NB4 (cell line): ENCODE data around the gene EDARADD.
"Not testable (repeated sequence)": the region's sequence is repeated elsewhere in the genome, so short reads cannot be mapped to it uniquely, and the experiment has no call there.

Experiments
- DNase-seq: peaks from one replicate; pipeline ENCODE4 v3.0.0; 2010; ENCODE audit warnings: low read depth
- H3K4me3 ChIP-seq: one replicate; pipeline ENCODE4 v1.5.1; 2011; ENCODE audit warnings: mild to moderate bottlenecking, low read depth, low read length, moderate library complexity
- MYC ChIP-seq: IDR thresholded peaks from 2 replicates; pipeline ENCODE4 v1.6.1; 2011; ENCODE audit warnings: low read depth, low read length
- POLR2A ChIP-seq: IDR thresholded peaks from 2 replicates; pipeline ENCODE4 v1.6.1; 2011; ENCODE audit warnings: mild to moderate bottlenecking; ENCODE audit not compliant: insufficient read length; ENCODE audit errors: extremely low read depth
- TF ChIP-seq, protein P1 (sequence below): IDR thresholded peaks from one replicate; pipeline ENCODE4 v1.5.1; 2012; ENCODE audit warnings: low read depth, low read length
- TF ChIP-seq, protein P2 (sequence below): IDR thresholded peaks from 2 replicates; pipeline ENCODE4 v1.6.1; 2011; ENCODE audit warnings: low read depth, low read length

The EDARADD gene

DNA sequence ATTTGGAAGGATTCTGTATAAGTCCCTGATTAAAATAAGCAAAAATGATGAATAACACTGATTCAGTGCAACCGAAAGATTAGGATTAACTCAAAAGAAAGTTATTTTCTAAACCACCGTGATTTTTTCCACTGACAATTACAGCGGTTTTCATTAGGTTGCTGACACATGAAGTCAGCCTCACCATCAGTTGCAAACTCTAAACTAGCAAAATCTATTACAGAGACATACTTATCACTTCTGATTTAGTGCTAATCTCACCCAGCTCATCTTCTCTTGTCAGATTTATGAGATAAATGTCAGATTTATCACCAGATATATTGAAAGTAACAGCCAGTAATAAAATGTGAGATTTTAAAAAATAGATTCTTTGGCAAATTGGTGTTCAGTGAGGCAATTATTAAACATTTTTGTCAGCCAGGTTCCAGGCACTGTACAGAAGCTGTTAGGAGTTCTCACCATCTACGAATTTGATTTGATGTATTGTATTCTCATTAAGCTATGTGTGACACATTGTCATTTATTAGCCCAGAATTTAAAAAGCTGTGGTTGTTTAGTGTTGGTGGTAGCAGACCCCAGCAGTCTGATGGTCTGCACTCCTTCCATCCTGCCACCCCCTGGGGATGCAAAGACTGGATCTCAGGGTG is 92.4 kb downstream of the EDARADD start:
- no peak for DNase-seq
- TF ChIP-seq POLR2A (no peak), MYC (no peak)
- TF ChIP-seq, protein P1, sequence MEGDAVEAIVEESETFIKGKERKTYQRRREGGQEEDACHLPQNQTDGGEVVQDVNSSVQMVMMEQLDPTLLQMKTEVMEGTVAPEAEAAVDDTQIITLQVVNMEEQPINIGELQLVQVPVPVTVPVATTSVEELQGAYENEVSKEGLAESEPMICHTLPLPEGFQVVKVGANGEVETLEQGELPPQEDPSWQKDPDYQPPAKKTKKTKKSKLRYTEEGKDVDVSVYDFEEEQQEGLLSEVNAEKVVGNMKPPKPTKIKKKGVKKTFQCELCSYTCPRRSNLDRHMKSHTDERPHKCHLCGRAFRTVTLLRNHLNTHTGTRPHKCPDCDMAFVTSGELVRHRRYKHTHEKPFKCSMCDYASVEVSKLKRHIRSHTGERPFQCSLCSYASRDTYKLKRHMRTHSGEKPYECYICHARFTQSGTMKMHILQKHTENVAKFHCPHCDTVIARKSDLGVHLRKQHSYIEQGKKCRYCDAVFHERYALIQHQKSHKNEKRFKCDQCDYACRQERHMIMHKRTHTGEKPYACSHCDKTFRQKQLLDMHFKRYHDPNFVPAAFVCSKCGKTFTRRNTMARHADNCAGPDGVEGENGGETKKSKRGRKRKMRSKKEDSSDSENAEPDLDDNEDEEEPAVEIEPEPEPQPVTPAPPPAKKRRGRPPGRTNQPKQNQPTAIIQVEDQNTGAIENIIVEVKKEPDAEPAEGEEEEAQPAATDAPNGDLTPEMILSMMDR, result no peak
- TF ChIP-seq, protein P2, sequence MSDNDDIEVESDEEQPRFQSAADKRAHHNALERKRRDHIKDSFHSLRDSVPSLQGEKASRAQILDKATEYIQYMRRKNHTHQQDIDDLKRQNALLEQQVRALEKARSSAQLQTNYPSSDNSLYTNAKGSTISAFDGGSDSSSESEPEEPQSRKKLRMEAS, result no peak
- H3K4me3 ChIP-seq, result no peak overlapping the region

DNA sequence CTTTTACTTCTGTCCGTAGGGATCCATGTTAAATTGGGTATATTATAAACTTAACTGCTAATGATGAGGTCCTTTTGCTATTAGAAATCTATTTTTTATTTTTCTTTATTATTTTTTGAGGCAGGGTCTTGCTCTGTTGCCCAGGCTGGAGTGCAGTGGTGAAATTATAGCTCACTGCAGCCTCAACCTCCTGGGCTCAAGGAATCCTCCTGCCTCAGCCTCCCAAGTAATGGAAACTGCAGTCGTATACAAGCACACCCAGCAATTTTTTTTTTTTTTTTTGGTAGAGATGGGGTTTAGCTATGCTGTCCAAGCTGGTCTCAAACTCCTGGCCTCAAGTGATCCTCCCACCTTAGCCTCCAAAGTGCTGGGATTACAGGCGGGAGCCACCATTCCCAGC is 95.1 kb downstream of the EDARADD start:
- not testable (repeated sequence) for DNase-seq, H3K4me3 ChIP-seq

DNA sequence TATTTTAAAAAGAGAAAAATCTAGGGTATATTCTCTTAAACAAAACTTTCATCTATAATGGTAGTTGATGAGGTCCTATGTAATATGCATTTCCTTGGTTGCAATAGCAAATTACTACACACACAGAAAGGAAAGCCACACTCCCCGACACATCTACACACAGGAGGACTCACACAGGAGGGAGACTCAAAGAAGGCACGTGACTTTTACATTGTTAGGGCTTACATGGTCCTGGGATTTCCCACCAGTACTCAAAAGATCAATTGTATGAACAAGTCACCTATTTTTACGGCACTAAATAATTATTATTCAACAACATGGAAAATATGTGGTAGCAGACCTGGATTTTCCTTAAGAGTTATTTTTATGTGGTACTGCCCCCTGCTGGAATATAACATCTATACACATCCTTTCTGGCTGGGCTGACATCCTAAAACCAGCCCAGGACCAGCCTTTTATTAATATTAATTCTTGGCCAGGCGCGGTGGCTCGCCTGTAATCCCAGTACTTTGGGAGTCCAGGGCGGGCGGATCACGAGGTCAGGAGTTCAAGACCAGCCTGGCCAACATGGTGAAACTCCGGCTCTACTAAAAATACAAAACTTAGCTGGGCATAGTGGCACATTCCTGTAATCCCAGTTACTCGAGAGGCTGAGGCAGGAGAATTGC is 95.8 kb downstream of the EDARADD start:
- no peak overlapping the region for H3K4me3 ChIP-seq
- TF ChIP-seq, protein P1, result peak; percentile 28
- no peak for TF ChIP-seq POLR2A
- DNase-seq, result peak; percentile 58

DNA sequence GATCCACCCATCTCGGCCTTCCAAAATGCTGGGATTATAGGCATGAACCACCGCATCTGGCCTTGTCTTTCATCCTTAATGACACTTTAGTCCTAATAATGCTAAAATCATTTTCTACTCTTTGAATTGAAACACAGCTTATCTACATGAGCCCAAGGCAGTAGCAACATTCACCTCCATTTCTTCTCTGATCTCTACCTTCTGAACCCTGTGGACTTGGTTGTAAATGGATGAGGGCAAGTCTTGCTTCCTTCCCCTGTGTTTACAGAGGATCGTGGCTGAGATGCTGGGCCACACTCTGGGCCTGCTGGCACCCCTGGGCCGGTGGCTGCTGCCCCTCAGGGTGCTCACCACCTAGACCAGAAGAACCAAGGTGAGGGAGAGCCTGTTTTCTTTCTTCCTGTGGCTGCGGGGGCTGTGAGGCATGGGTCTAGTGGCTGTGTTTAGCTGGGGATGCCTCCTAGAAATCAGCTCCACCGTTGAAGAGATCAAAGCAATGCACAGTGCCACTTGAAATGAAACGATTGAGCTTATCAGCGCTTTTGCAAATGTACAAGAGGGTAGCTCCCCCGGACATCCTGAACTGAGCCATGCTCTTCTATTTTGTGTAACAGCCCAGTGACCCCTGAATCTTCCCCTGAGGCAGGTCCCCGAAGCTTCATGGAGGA is 97.5 kb downstream of the EDARADD start:
- DNase-seq, result no peak

DNA sequence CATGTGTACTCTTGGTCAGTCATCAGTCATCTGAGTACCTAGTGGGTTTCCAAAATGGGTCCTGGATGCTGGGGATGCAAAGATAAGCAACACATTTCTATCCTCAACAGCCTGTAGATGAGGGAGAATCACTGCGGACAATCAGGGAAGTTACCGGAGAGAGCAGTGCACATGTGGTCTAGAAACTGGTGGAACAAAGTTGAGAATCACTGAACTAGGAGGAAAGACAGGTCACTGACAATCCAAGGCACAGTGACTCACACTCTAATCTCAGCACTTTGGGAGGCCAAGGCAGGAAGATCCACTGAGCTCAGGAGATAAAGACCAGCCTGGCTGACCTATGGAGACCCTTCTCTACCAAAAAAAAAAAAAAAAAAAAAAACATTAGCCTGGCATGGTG is 98.3 kb downstream of the EDARADD start:
- no peak overlapping the region for H3K4me3 ChIP-seq
- no peak for DNase-seq
- TF ChIP-seq, protein P1, result no peak
- TF ChIP-seq POLR2A (no peak), MYC (no peak)
- TF ChIP-seq, protein P2, result no peak

More for the DNA sequence above, 97.5 kb downstream of the EDARADD start:
- H3K4me3 ChIP-seq, result no peak overlapping the region
- TF ChIP-seq POLR2A (no peak), MYC (no peak)
- TF ChIP-seq, protein P2, result no peak
- TF ChIP-seq, protein P1, result no peak

DNA sequence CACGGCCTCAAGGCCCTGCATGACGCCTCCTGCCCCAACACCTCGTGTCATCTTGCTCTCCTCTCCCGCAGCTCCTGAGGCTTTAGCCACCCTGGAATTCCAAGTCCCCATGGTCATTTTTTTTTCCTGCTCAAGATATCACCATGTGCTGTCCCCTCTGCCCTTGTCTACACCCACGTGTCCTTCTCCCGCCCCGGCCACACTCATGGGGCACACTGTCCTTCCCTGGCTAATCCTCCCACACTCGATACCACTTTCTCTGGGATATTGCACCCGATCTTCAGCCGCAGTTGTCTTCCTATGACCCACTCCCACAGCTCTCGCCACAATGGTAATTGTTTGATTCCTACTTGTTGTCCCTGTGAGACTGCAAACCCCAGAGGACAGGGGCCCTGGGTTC is 100.0 kb downstream of the EDARADD start:
- DNase-seq, result no peak
- H3K4me3 ChIP-seq, result no peak overlapping the region

More for the DNA sequence above, 100.0 kb downstream of the EDARADD start:
- TF ChIP-seq, protein P1, result no peak
- TF ChIP-seq MYC (no peak), POLR2A (no peak)
- TF ChIP-seq, protein P2, result no peak
